ENCODE measurements around the gene TAC3.

The TAC3 gene

DNA sequence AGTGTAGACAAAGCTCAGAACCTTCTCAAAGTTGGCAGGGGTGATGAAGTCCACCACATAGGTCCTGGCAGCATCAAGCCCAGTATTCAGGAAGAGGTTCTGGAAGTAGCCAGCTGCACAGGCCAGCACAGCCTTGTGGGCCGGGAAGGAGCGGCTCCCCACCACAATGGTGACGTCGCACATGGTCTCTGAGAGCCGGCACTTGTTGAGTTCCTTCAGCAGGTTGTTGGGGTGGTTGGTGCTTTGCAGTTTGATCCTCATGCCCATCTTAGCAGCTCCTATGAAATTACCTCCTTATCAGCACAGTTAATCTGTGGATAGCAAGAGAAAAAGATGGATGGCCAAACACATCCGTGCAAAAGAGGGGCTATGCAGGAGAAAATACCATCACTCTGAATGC is 11.7 kb downstream of the TAC3 start:
- Histone ChIP-seq H3K27ac (ENCODE audit: low read depth, low read length) (no peak overlapping the region), H2AFZ (ENCODE audit: low read depth, low read length, severe bottlenecking) (no peak overlapping the region), H3K9me2 (replicated peaks; ENCODE audit: insufficient read depth, low read length) (no peaks in the 10 kb centered on the region), H3K9me3 (ENCODE audit: insufficient read depth, low read length) (no peaks in the 10 kb centered on the region), H3K36me3 (ENCODE audit: low read length) (no peaks in the 10 kb centered on the region), H4K20me1 (ENCODE audit: low read depth, low read length) (no peaks in the 10 kb centered on the region), H3F3A (ENCODE audit: insufficient read depth) (peaks cover 10% of the 10 kb centered on the region; the same call in 1 of the 2 replicates), H3K79me2 (ENCODE audit: insufficient read depth, low read length) (peaks cover 7% of the 10 kb centered on the region; the same call in 1 of the 2 replicates), H3K27me3 (ENCODE audit: low read length) (no peaks in the 10 kb centered on the region), H3K4me3 (ENCODE audit: insufficient read depth, low read length, poor library complexity, severe bottlenecking) (no peak overlapping the region), H3K4me2 (ENCODE audit: low read depth, low read length, poor library complexity, severe bottlenecking) (peak overlapping the region; percentile 95), H3K9ac (ENCODE audit: low read length) (no peak overlapping the region)
- TF ChIP-seq, protein P1, sequence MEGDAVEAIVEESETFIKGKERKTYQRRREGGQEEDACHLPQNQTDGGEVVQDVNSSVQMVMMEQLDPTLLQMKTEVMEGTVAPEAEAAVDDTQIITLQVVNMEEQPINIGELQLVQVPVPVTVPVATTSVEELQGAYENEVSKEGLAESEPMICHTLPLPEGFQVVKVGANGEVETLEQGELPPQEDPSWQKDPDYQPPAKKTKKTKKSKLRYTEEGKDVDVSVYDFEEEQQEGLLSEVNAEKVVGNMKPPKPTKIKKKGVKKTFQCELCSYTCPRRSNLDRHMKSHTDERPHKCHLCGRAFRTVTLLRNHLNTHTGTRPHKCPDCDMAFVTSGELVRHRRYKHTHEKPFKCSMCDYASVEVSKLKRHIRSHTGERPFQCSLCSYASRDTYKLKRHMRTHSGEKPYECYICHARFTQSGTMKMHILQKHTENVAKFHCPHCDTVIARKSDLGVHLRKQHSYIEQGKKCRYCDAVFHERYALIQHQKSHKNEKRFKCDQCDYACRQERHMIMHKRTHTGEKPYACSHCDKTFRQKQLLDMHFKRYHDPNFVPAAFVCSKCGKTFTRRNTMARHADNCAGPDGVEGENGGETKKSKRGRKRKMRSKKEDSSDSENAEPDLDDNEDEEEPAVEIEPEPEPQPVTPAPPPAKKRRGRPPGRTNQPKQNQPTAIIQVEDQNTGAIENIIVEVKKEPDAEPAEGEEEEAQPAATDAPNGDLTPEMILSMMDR (IDR thresholded peaks at IDR 0.05; ENCODE audit: insufficient read depth, low read length, poor library complexity, severe bottlenecking), result no peak
- no peak for TF ChIP-seq EZH2phosphoT487 (conservative IDR thresholded peaks at IDR 0.05; ENCODE audit: low read length)

DNA sequence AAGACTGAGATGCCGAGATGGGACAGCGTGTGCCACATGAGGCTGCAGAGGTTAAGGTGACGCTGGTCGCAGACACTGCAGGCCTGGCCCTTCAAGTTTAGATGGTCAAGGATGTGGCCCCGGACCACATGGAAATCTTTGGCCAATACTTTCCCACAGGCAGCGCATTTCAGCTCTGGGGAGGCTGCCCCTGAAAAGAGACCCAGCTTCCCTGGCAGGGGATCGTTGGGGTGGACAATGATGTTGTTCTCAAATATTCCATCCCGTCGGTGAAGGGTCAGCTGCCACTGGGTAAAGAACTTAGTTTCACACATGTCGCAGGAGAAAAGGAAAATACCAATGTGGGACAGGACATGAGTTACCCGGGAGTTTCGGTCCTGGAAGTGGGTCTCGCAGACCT is 12.9 kb downstream of the TAC3 start:
- Histone ChIP-seq H3K36me3 (ENCODE audit: low read length) (no peaks in the 10 kb centered on the region), H4K20me1 (ENCODE audit: low read depth, low read length) (no peaks in the 10 kb centered on the region), H2AFZ (ENCODE audit: low read depth, low read length, severe bottlenecking) (no peak overlapping the region), H3K9me3 (ENCODE audit: insufficient read depth, low read length) (no peaks in the 10 kb centered on the region), H3K27me3 (ENCODE audit: low read length) (no peaks in the 10 kb centered on the region), H3K4me2 (ENCODE audit: low read depth, low read length, poor library complexity, severe bottlenecking) (no peak overlapping the region), H3K27ac (ENCODE audit: low read depth, low read length) (no peak overlapping the region), H3K9me2 (replicated peaks; ENCODE audit: insufficient read depth, low read length) (no peaks in the 10 kb centered on the region), H3F3A (ENCODE audit: insufficient read depth) (peaks cover 10% of the 10 kb centered on the region; the same call in 1 of the 2 replicates), H3K9ac (ENCODE audit: low read length) (no peak overlapping the region), H3K4me3 (ENCODE audit: insufficient read depth, low read length, poor library complexity, severe bottlenecking) (no peak overlapping the region), H3K79me2 (ENCODE audit: insufficient read depth, low read length) (peaks cover 7% of the 10 kb centered on the region; the same call in 1 of the 2 replicates)
- no peak for TF ChIP-seq EZH2phosphoT487 (conservative IDR thresholded peaks at IDR 0.05; ENCODE audit: low read length)
- TF ChIP-seq, protein P1 (IDR thresholded peaks at IDR 0.05; ENCODE audit: insufficient read depth, low read length, poor library complexity, severe bottlenecking), result no peak

DNA sequence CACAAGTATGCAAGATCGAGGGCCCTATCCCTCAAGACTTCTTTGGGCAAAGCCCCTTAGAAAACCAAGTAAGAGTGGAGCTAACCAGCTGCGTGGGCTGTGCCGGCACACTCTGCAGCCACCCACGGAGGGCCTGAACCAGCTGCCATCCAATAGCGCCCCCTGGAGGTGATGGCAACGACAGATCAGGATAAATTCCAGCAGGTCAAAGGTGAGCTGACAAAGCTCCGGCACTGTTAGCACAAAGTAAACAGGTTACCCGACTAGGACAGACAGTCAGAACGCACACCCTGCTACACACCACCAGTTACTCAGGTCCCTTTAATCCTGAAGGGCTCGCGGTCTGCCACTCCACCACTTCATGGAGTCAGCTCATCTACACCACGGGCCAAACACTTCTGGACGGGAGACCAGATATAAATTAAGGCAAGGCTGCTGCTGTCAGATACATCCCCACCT is 14.9 kb downstream of the TAC3 start:
- no peak overlapping the region for H3K9ac ChIP-seq (ENCODE audit: low read length)
- H3K27me3 ChIP-seq (ENCODE audit: low read length), result no peaks in the 10 kb centered on the region
- no peak overlapping the region for H3K4me2 ChIP-seq (ENCODE audit: low read depth, low read length, poor library complexity, severe bottlenecking)
- H3F3A ChIP-seq (ENCODE audit: insufficient read depth), result no peaks in the 10 kb centered on the region
- no peaks in the 10 kb centered on the region for H4K20me1 ChIP-seq (ENCODE audit: low read depth, low read length)
- H3K9me3 ChIP-seq (ENCODE audit: insufficient read depth, low read length), result no peaks in the 10 kb centered on the region
- H3K27ac ChIP-seq (ENCODE audit: low read depth, low read length), result no peak overlapping the region
- no peak for TF ChIP-seq EZH2phosphoT487 (conservative IDR thresholded peaks at IDR 0.05; ENCODE audit: low read length)
- TF ChIP-seq, protein P1 (IDR thresholded peaks at IDR 0.05; ENCODE audit: insufficient read depth, low read length, poor library complexity, severe bottlenecking), result peak; percentile 77
- H2AFZ ChIP-seq (ENCODE audit: low read depth, low read length, severe bottlenecking), result no peak overlapping the region
- no peak overlapping the region for H3K4me3 ChIP-seq (ENCODE audit: insufficient read depth, low read length, poor library complexity, severe bottlenecking)
- H3K36me3 ChIP-seq (ENCODE audit: low read length), result no peaks in the 10 kb centered on the region
- H3K79me2 ChIP-seq (ENCODE audit: insufficient read depth, low read length), result peaks cover 7% of the 10 kb centered on the region; the same call in 1 of the 2 replicates
- no peaks in the 10 kb centered on the region for H3K9me2 ChIP-seq (replicated peaks; ENCODE audit: insufficient read depth, low read length)
